Activated CD4-positive, alpha-beta memory T cell treated with anti-CD3 and anti-CD28 coated beads, Interleukin-2, amount 10 ng/mL, durations not matched to agents 7 days and 5 days (primary cell): Measurements from ENCODE around the gene H2BK1. TPM values are rescaled to one million over a fixed set of nuclear protein-coding genes. Genes with fewer than 3 reads are reported as not detected.

Experiments
- CTCF ChIA-PET: fragments of 350-600 bp; sonication (Branson Sonifier 250); formaldehyde crosslinking; loops from one replicate; lab custom pipeline; 2021; ENCODE audit warnings: antibody characterized with exemption, inconsistent platforms; lab: Charles Lee
- POLR2A ChIA-PET: fragments of 350-600 bp; sonication (Branson Sonifier 250); formaldehyde crosslinking; loops from one replicate; lab custom pipeline; 2021; ENCODE audit warnings: antibody characterized with exemption; lab: Charles Lee
- DNase-seq: peaks from one replicate; pipeline ENCODE4 v3.0.0-alpha.2; 2020
- H3K27ac Mint-ChIP-seq: one replicate; pipeline ENCODE4 v1.8.0; 2021; ENCODE audit warnings: mild to moderate bottlenecking, mixed read lengths
- H3K27me3 Mint-ChIP-seq: one replicate; pipeline ENCODE4 v1.8.0; 2021; ENCODE audit warnings: mixed read lengths
- H3K36me3 Mint-ChIP-seq: one replicate; pipeline ENCODE4 v1.8.0; 2021; ENCODE audit warnings: low read depth, mixed read lengths
- H3K4me1 Mint-ChIP-seq: one replicate; pipeline ENCODE4 v1.8.0; 2021; ENCODE audit warnings: mixed read lengths
- H3K4me3 Mint-ChIP-seq: one replicate; pipeline ENCODE4 v1.8.0; 2021; ENCODE audit warnings: mild to moderate bottlenecking, mixed read lengths
- H3K9me3 Mint-ChIP-seq: one replicate; pipeline ENCODE4 v1.8.0; 2021; ENCODE audit warnings: mixed read lengths
- total RNA-seq, 2 experiments: library from RNA; stranded (reverse); gene quantifications; one replicate each; pipeline ENCODE4 v1.2.3, GENCODE V29; 2021

The H2BK1 gene
- not detected for total RNA-seq

- Mint-ChIP-seq H3K27ac (no peak within 1 kb of the TSS), H3K4me1 (peaks cover 27% of the 10 kb centered on the region), H3K27me3 (no peaks in the 10 kb centered on the region), H3K4me3 (no peak within 1 kb of the TSS), H3K9me3 (no peaks in the 10 kb centered on the region), H3K36me3 (peaks cover 26% of the 10 kb centered on the region)
- ChIA-PET POLR2A (interaction anchor here (1.8 to 5.4 kb wide), 2 partner anchors 16 to 22 kb away, joined by 7 to 23 read pairs; partner anchors contain the start of genes ABCF2 and CHPF2), CTCF (interaction anchor here (7.6 kb wide), 1 partner anchor 34 kb away, joined by 22 read pairs; no protein-coding TSS in a partner anchor)
- no peak for DNase-seq
Measured at GRCh38 chr7:151210087-151210854, at the start of gene H2BK1. Gene H2BK1, minus strand, starts transcription at chr7:151210488. Its CDS starts 170 bp downstream, at chr7:151210318.

GRCh38 chr7:151257990-151258389, 47.7 kb upstream of the H2BK1 start:
- no peak overlapping the region for H3K4me3 Mint-ChIP-seq
- no peaks in the 10 kb centered on the region for H3K36me3 Mint-ChIP-seq
- no peak overlapping the region for H3K27ac Mint-ChIP-seq
- H3K9me3 Mint-ChIP-seq = no peaks in the 10 kb centered on the region
- ChIA-PET CTCF (interaction anchor here (2.4 to 2.8 kb wide), 2 partner anchors 14 kb away, joined by 8 to 9 read pairs; no protein-coding TSS in a partner anchor), POLR2A (interaction anchor here (0.9 kb wide), 1 partner anchor 134 kb away, joined by 3 read pairs; no protein-coding TSS in a partner anchor)
- peaks cover 46% of the 10 kb centered on the region for H3K27me3 Mint-ChIP-seq
- no peaks in the 10 kb centered on the region for H3K4me1 Mint-ChIP-seq
- no peak for DNase-seq

- no peak for DNase-seq
- Mint-ChIP-seq H3K4me3 (no peak overlapping the region), H3K27me3 (peaks cover 53% of the 10 kb centered on the region), H3K9me3 (no peaks in the 10 kb centered on the region), H3K4me1 (no peaks in the 10 kb centered on the region), H3K27ac (no peak overlapping the region), H3K36me3 (no peaks in the 10 kb centered on the region)
- CTCF ChIA-PET = interaction anchor here (2.0 to 2.8 kb wide), 2 partner anchors 12 to 133 kb away, joined by 5 to 9 read pairs; no protein-coding TSS in a partner anchor
- POLR2A ChIA-PET = no interaction called here
Measured at GRCh38 chr7:151256410-151257045, 46.2 kb upstream of the H2BK1 start.

GRCh38 chr7:151255390-151255789, 45.1 kb upstream of the H2BK1 start:
- Mint-ChIP-seq H3K9me3 (no peaks in the 10 kb centered on the region), H3K36me3 (no peaks in the 10 kb centered on the region), H3K4me1 (peaks cover 4% of the 10 kb centered on the region), H3K4me3 (no peak overlapping the region), H3K27ac (no peak overlapping the region), H3K27me3 (peaks cover 62% of the 10 kb centered on the region)
- ChIA-PET POLR2A (interaction anchor here (0.9 kb wide), 1 partner anchor 12 kb away, joined by 3 read pairs; no protein-coding TSS in a partner anchor), CTCF (interaction anchor here (2.0 to 2.8 kb wide), 2 partner anchors 11 to 132 kb away, joined by 5 to 9 read pairs; no protein-coding TSS in a partner anchor)
- DNase-seq = no peak

GRCh38 chr7:151254851-151255250, 44.6 kb upstream of the H2BK1 start:
- ChIA-PET CTCF (no interaction called here), POLR2A (interaction anchor here (0.9 kb wide), 1 partner anchor 11 kb away, joined by 3 read pairs; no protein-coding TSS in a partner anchor)
- no peak for DNase-seq
- Mint-ChIP-seq H3K9me3 (no peaks in the 10 kb centered on the region), H3K27me3 (peaks cover 68% of the 10 kb centered on the region), H3K27ac (no peak overlapping the region), H3K36me3 (no peaks in the 10 kb centered on the region), H3K4me3 (no peak overlapping the region), H3K4me1 (peaks cover 7% of the 10 kb centered on the region)

GRCh38 chr7:151254316-151254715, 44.0 kb upstream of the H2BK1 start:
- DNase-seq = no peak
- H3K4me3 Mint-ChIP-seq = no peak overlapping the region
- H3K36me3 Mint-ChIP-seq = no peaks in the 10 kb centered on the region
- peaks cover 73% of the 10 kb centered on the region for H3K27me3 Mint-ChIP-seq
- H3K27ac Mint-ChIP-seq = no peak overlapping the region
- ChIA-PET CTCF (no interaction called here), POLR2A (no interaction called here)
- H3K4me1 Mint-ChIP-seq = peaks cover 11% of the 10 kb centered on the region
- H3K9me3 Mint-ChIP-seq = no peaks in the 10 kb centered on the region

- no peak overlapping the region for H3K27ac Mint-ChIP-seq
- no peak overlapping the region for H3K4me3 Mint-ChIP-seq
- H3K4me1 Mint-ChIP-seq = peaks cover 16% of the 10 kb centered on the region
- POLR2A ChIA-PET = no interaction called here
- H3K9me3 Mint-ChIP-seq = no peaks in the 10 kb centered on the region
- peaks cover 77% of the 10 kb centered on the region for H3K27me3 Mint-ChIP-seq
- no peaks in the 10 kb centered on the region for H3K36me3 Mint-ChIP-seq
- DNase-seq = no peak
- CTCF ChIA-PET = interaction anchor here (1.5 kb wide), 1 partner anchor 9 kb away, joined by 3 read pairs; no protein-coding TSS in a partner anchor
Measured at GRCh38 chr7:151252961-151253711, 42.8 kb upstream of the H2BK1 start.

GRCh38 chr7:151252561-151252835, 42.2 kb upstream of the H2BK1 start:
- Mint-ChIP-seq H3K9me3 (no peaks in the 10 kb centered on the region), H3K4me3 (no peak overlapping the region), H3K36me3 (no peaks in the 10 kb centered on the region), H3K27ac (no peak overlapping the region), H3K27me3 (peaks cover 77% of the 10 kb centered on the region), H3K4me1 (peaks cover 18% of the 10 kb centered on the region)
- ChIA-PET CTCF (interaction anchor here (1.5 kb wide), 1 partner anchor 9 kb away, joined by 3 read pairs; no protein-coding TSS in a partner anchor), POLR2A (no interaction called here)
- no peak for DNase-seq

GRCh38 chr7:151251689-151252560, 41.6 kb upstream of the H2BK1 start:
- H3K4me3 Mint-ChIP-seq = no peak overlapping the region
- H3K4me1 Mint-ChIP-seq = peaks cover 18% of the 10 kb centered on the region
- no peak overlapping the region for H3K27ac Mint-ChIP-seq
- no peak for DNase-seq
- ChIA-PET CTCF (interaction anchor here (1.5 kb wide), 1 partner anchor 8 kb away, joined by 3 read pairs; no protein-coding TSS in a partner anchor), POLR2A (no interaction called here)
- peaks cover 82% of the 10 kb centered on the region for H3K27me3 Mint-ChIP-seq
- no peaks in the 10 kb centered on the region for H3K9me3 Mint-ChIP-seq
- H3K36me3 Mint-ChIP-seq = no peaks in the 10 kb centered on the region

- no peak overlapping the region for H3K4me3 Mint-ChIP-seq
- peaks cover 18% of the 10 kb centered on the region for H3K4me1 Mint-ChIP-seq
- H3K27ac Mint-ChIP-seq = no peak overlapping the region
- peaks cover 83% of the 10 kb centered on the region for H3K27me3 Mint-ChIP-seq
- POLR2A ChIA-PET = no interaction called here
- no peak for DNase-seq
- CTCF ChIA-PET = no interaction called here
- no peaks in the 10 kb centered on the region for H3K9me3 Mint-ChIP-seq
- H3K36me3 Mint-ChIP-seq = no peaks in the 10 kb centered on the region
Measured at GRCh38 chr7:151251328-151251688, 41.0 kb upstream of the H2BK1 start.

GRCh38 chr7:151250181-151251132, 40.2 kb upstream of the H2BK1 start:
- POLR2A ChIA-PET = no interaction called here
- Mint-ChIP-seq H3K9me3 (no peaks in the 10 kb centered on the region), H3K36me3 (no peaks in the 10 kb centered on the region), H3K27ac (no peak overlapping the region), H3K4me3 (no peak overlapping the region), H3K4me1 (peaks cover 22% of the 10 kb centered on the region), H3K27me3 (peaks cover 85% of the 10 kb centered on the region)
- no peak for DNase-seq
- CTCF ChIA-PET = no interaction called here
